PC-9 (cell line): ENCODE results near the gene NLGN4X. TPM values are rescaled to one million over a fixed set of nuclear protein-coding genes. Genes with fewer than 3 reads are reported as not detected.

Experiments used
- BruUV-seq: library from RNA; stranded (reverse); fragments of 400-500 nt; replicated peaks from 2 replicates; lab custom pipeline; 2021; lab: Mats Ljungman, UMichigan
- CTCF ChIA-PET: fragments of 300-600 bp; sonication (Branson Sonifier 250); formaldehyde crosslinking; loops from one replicate; lab custom pipeline; 2022; ENCODE audit warnings: antibody characterized with exemption; lab: Charles Lee
- POLR2A ChIA-PET: fragments of 300-600 bp; sonication (Branson Sonifier 250); formaldehyde crosslinking; loops from one replicate; lab custom pipeline; 2022; ENCODE audit warnings: antibody characterized with exemption; ENCODE audit not compliant: unreplicated experiment; lab: Charles Lee
- DNase-seq, 2 experiments: peaks; one replicate each; pipeline versions ENCODE4 v3.0.0 to v3.0.0-alpha.2; 2015 to 2022; ENCODE audit warnings: mixed read lengths in 1 of 2
- H2AFZ ChIP-seq: fragments of 200-600 bp; sonication (generic); 2 replicates; pipeline ENCODE4 v1.8.1; 2017; ENCODE audit warnings: antibody characterized with exemption
- H3F3A ChIP-seq: fragments of 200-600 bp; sonication (generic); 2 replicates; pipeline ENCODE4 v1.8.1; 2017; ENCODE audit warnings: antibody characterized with exemption, mild to moderate bottlenecking, low read depth; ENCODE audit not compliant: insufficient read depth
- H3K27ac ChIP-seq: fragments of 200-600 bp; sonication (generic); 2 replicates; pipeline ENCODE4 v1.6.1; 2016; ENCODE audit warnings: mixed run types
- H3K27me3 ChIP-seq: fragments of 200-600 bp; sonication (generic); 2 replicates; pipeline ENCODE4 v1.6.1; 2016; ENCODE audit warnings: low read depth, mixed run types; ENCODE audit not compliant: insufficient read depth
- H3K36me3 ChIP-seq: fragments of 200-600 bp; sonication (generic); 2 replicates; pipeline ENCODE4 v1.6.1; 2016; ENCODE audit warnings: low read depth, mixed run types
- H3K4me1 ChIP-seq: fragments of 200-600 bp; sonication (generic); replicated peaks from 2 replicates; pipeline ENCODE4 v1.6.1; 2016; ENCODE audit warnings: mixed run types; ENCODE audit not compliant: insufficient read depth
- H3K4me2 ChIP-seq: fragments of 200-600 bp; sonication (generic); 2 replicates; pipeline ENCODE4 v1.6.1; 2017; ENCODE audit warnings: mixed run types
- H3K4me3 ChIP-seq: fragments of 200-600 bp; sonication (generic); 2 replicates; pipeline ENCODE4 v1.6.1; 2016; ENCODE audit warnings: mixed run types
- H3K79me2 ChIP-seq: fragments of 200-600 bp; sonication (generic); 2 replicates; pipeline ENCODE4 v1.6.1; 2017; ENCODE audit warnings: low read depth, mixed run types
- H3K9me2 ChIP-seq: fragments of 200-600 bp; sonication (generic); 2 replicates; pipeline ENCODE4 v1.8.1; 2017; ENCODE audit warnings: mild to moderate bottlenecking; ENCODE audit not compliant: insufficient read depth
- H3K9me3 ChIP-seq: fragments of 200-600 bp; sonication (generic); 2 replicates; pipeline ENCODE4 v1.8.1; 2016; ENCODE audit warnings: low read depth; ENCODE audit not compliant: insufficient read depth
- H4K20me1 ChIP-seq: fragments of 200-600 bp; sonication (generic); 2 replicates; pipeline ENCODE4 v1.8.1; 2017; ENCODE audit not compliant: insufficient read depth
- EZH2 ChIP-seq: fragments of 200-600 bp; sonication (generic); IDR thresholded peaks from 2 replicates; pipeline ENCODE4 v1.8.0; 2017; ENCODE audit warnings: antibody characterized with exemption, low read depth
- intact Hi-C: fragments of 100-400 bp; cut with micrococcal nuclease; formaldehyde crosslinking; loops from one replicate; pipeline ENCODE4 v1.10.0; 2022; ENCODE audit not compliant: unreplicated experiment
- total RNA-seq: library from RNA; stranded (reverse); gene quantifications from 2 replicates; pipeline ENCODE4 v1.2.3, GENCODE V29; 2021
- TF ChIP-seq, protein P1 (sequence below): fragments of 200-600 bp; sonication (generic); conservative IDR thresholded peaks from 2 replicates; pipeline ENCODE4 v1.6.1; 2017; ENCODE audit warnings: mixed run types, antibody characterized with exemption, mild to moderate bottlenecking, moderate library complexity

The NLGN4X gene
- total RNA-seq, 1 experiment from 2014 or later, result 0.31 TPM

DNA sequence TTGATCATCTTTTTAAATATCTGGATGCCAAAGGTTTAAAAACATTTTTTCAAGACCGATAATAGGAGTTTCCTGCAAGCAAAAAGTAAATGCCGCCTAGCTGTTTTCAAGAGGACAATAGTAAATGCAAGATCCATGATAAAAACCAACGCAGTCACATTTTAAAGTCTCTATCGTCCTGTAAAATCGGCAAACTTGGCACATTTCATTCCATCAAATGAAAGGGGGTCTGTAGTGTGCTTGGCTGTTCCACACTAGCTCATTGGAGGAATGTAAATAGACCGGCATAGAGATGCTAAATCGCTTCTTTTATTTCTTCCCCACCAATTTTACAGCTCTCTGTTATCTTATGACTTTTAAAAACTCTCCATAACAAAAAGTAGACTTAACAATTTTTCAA lies 202.2 kb downstream of the NLGN4X start:
- Histone ChIP-seq H3K4me1 (0 out of 2 replicates have a peak, but pooled peaks cover 10% of the 10 kb centered on the region), H3K27me3 (no peaks in the 10 kb centered on the region), H3K36me3 (no peaks in the 10 kb centered on the region), H3K27ac (no peak overlapping the region), H3K4me2 (no peak overlapping the region), H3K9me3 (peaks cover 4% of the 10 kb centered on the region; the same call in 1 of the 2 replicates), H3K9me2 (no peaks in the 10 kb centered on the region), H2AFZ (no peak overlapping the region), H4K20me1 (no peaks in the 10 kb centered on the region), H3K79me2 (no peaks in the 10 kb centered on the region), H3K4me3 (no peak overlapping the region), H3F3A (no peaks in the 10 kb centered on the region)
- intact Hi-C loops, result no loop called here
- no peak for DNase-seq
- CTCF ChIA-PET, result no interaction called here
- no TSS peak for BruUV-seq
- POLR2A ChIA-PET, result no interaction called here
- TF ChIP-seq, protein P1, sequence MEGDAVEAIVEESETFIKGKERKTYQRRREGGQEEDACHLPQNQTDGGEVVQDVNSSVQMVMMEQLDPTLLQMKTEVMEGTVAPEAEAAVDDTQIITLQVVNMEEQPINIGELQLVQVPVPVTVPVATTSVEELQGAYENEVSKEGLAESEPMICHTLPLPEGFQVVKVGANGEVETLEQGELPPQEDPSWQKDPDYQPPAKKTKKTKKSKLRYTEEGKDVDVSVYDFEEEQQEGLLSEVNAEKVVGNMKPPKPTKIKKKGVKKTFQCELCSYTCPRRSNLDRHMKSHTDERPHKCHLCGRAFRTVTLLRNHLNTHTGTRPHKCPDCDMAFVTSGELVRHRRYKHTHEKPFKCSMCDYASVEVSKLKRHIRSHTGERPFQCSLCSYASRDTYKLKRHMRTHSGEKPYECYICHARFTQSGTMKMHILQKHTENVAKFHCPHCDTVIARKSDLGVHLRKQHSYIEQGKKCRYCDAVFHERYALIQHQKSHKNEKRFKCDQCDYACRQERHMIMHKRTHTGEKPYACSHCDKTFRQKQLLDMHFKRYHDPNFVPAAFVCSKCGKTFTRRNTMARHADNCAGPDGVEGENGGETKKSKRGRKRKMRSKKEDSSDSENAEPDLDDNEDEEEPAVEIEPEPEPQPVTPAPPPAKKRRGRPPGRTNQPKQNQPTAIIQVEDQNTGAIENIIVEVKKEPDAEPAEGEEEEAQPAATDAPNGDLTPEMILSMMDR, result no peak
- TF ChIP-seq EZH2, result no peak

DNA sequence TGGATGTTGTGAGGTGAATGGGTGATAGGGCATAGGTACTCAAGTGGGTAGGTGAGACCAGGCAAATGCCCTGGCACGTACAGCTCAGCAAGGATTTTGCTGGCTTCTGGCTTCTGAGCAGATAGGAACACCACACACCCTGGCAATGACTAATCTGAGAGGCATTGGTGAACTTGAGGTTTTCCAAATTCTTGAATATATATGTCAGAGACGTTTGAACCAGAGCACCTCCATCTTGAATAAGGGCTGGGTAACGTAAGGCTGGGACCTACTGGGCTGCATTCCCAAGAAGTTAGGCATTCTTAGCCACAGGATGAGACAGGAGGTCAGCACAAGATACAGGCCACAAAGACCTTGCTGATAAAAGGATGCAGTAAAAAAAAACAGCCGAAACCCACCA lies 204.5 kb downstream of the NLGN4X start:
- H3K4me3 ChIP-seq, result no peak overlapping the region
- POLR2A ChIA-PET, result no interaction called here
- TF ChIP-seq, protein P1, result no peak
- TF ChIP-seq EZH2, result no peak
- no TSS peak for BruUV-seq
- no peaks in the 10 kb centered on the region for H3K79me2 ChIP-seq
- no peaks in the 10 kb centered on the region for H3K9me2 ChIP-seq
- no peak overlapping the region for H2AFZ ChIP-seq
- H3K36me3 ChIP-seq, result no peaks in the 10 kb centered on the region
- 0 out of 2 replicates have a peak, but pooled peaks cover 10% of the 10 kb centered on the region for H3K4me1 ChIP-seq
- H3K9me3 ChIP-seq, result peaks cover 4% of the 10 kb centered on the region; the same call in 1 of the 2 replicates
- intact Hi-C loops, result loop anchor here (5.0 kb wide), 2 partner anchors 438 to 1903 kb away; partner anchors contain the start of gene PNPLA4
- DNase-seq, result peak; percentile 24 to 68
- H3F3A ChIP-seq, result no peaks in the 10 kb centered on the region
- no peak overlapping the region for H3K27ac ChIP-seq
- no peak overlapping the region for H3K4me2 ChIP-seq
- H4K20me1 ChIP-seq, result no peaks in the 10 kb centered on the region
- CTCF ChIA-PET, result no interaction called here
- H3K27me3 ChIP-seq, result no peaks in the 10 kb centered on the region

DNA sequence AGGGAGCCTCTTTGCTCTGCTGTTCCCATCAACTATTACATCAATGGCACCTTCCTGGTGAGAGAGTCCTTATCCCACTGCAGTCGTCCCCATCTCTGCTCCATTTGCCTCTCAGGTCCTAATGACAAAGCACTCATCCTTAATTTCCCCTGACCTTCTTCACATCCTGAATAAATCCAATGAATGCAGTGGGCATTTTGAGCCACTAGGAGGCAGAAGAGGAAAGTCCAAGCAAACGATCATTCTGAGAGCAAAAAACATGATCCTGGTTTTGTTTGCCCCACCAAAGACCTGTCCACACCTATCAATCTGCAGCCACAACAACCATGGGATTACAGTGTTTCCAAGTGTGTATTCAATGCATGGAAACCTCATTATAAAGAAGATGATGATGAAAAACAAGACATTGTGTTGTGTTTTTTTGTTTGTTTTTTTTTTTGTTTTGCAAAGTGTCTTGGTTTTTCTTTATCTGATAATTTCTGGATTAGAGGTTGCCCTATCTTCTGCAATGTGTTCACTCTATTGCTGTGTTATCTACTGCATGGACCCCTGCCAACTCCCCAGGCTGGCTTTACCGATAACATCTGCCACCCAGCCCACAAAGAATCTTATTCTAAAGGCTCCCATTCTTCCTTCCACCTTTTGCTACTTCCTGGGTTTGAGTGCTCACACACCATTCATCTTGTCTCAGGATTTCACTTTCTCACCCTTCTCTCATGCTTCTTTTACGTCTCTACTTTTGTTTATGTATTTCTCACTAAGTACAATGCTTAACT lies 207.2 kb downstream of the NLGN4X start:
- no peak overlapping the region for H3K4me2 ChIP-seq
- CTCF ChIA-PET, result no interaction called here
- no peak overlapping the region for H3K27ac ChIP-seq
- 0 out of 2 replicates have a peak overlapping the region, but pooled peaks have one; percentile 9 for H2AFZ ChIP-seq
- H3K79me2 ChIP-seq, result no peaks in the 10 kb centered on the region
- H3K36me3 ChIP-seq, result no peaks in the 10 kb centered on the region
- 0 out of 2 replicates have a peak, but pooled peaks cover 10% of the 10 kb centered on the region for H3K4me1 ChIP-seq
- H4K20me1 ChIP-seq, result no peaks in the 10 kb centered on the region
- intact Hi-C loops, result loop anchor here (1.0 to 5.0 kb wide), 4 partner anchors 31 to 1906 kb away; partner anchors contain the start of gene PNPLA4
- no TSS peak for BruUV-seq
- H3K9me2 ChIP-seq, result no peaks in the 10 kb centered on the region
- 0 out of 2 replicates have a peak, but pooled peaks cover 4% of the 10 kb centered on the region for H3K9me3 ChIP-seq
- TF ChIP-seq, protein P1, result peak; percentile 83
- no peak for TF ChIP-seq EZH2
- no peaks in the 10 kb centered on the region for H3F3A ChIP-seq
- peak in 1 of 2 experiments; percentile 35 for DNase-seq
- no peaks in the 10 kb centered on the region for H3K27me3 ChIP-seq
- POLR2A ChIA-PET, result no interaction called here
- no peak overlapping the region for H3K4me3 ChIP-seq
